K562 (cell line): ENCODE results near the gene CTNNBL1. TPM values are rescaled to one million over a fixed set of nuclear protein-coding genes. Genes with fewer than 3 reads are reported as not detected.
A peak's percentile ranks its signal among the peaks of the same experiment; 100 is the strongest.

ENCODE experiments used
- ATAC-seq: fragments of 200-7000 bp; cut with Tn5 transposase; 3 replicates; pipeline ENCODE4 v1.9.1; 2020; ENCODE audit warnings: moderate library complexity
- BruUV-seq: library from RNA; stranded (reverse); fragments of 400-500 nt; replicated peaks from 2 replicates; lab custom pipeline; 2021; lab: Mats Ljungman, UMichigan
- CTCF ChIA-PET: fragments of 300-600 bp; formaldehyde crosslinking; extraction: SDS; loops from one replicate; lab custom pipeline; 2021; ENCODE audit warnings: low intra/inter-chr PET ratio; lab: Yijun Ruan, JAX
- POLR2A ChIA-PET: fragments of 300-600, 350-650 bp; sonication (Branson Sonifier 250); formaldehyde crosslinking; extraction: SDS; loops from one replicate; lab custom pipeline; 2021; ENCODE audit warnings: antibody characterized with exemption, inconsistent platforms; lab: Yijun Ruan, JAX
- DNase-seq, 4 experiments: peaks; one replicate each; pipeline versions ENCODE4 v3.0.0 to v3.0.0-alpha.2; 2011 to 2018; ENCODE audit warnings: low spot score in 3 of 4, mixed read lengths in 3 of 4; ENCODE audit errors: extremely low read depth in 1 of 4
- FAIRE-seq: peaks from 2 replicates; lab custom pipeline; 2011; peaks lifted over from hg19 to GRCh38; lab: Jason Lieb, UNC
- H2AFZ ChIP-seq: 2 replicates; pipeline ENCODE4 v1.6.0; 2011; ENCODE audit warnings: low read depth, low read length, control low read depth, inconsistent platforms
- H3K27ac ChIP-seq: fragments of 200-600 bp; 3 replicates; pipeline ENCODE4 v1.8.0; 2011; ENCODE audit warnings: low read depth, mild to moderate bottlenecking, control low read depth, inconsistent platforms, low read length, moderate library complexity, mixed read lengths; ENCODE audit errors: extremely low read depth
- H3K27me3 ChIP-seq, 2 experiments: fragments of 300-600 bp in 1 of 2; 2 replicates in 1 of 2; 3 replicates in 1 of 2; pipeline versions ENCODE4 v1.6.0 to v1.8.0; 2011; ENCODE audit warnings: inconsistent platforms in 2 of 2, low read length in 2 of 2, mild to moderate bottlenecking in 1 of 2, mixed read lengths in 1 of 2, moderate library complexity in 1 of 2; ENCODE audit not compliant: control insufficient read depth in 2 of 2, insufficient read depth in 2 of 2
- H3K36me3 ChIP-seq: fragments of 300-600 bp; 3 replicates; pipeline ENCODE4 v1.8.0; 2011; ENCODE audit warnings: mild to moderate bottlenecking, low read length, inconsistent platforms; ENCODE audit not compliant: control insufficient read depth, insufficient read depth
- H3K4me1 ChIP-seq, 2 experiments: fragments of 200-600 bp in 1 of 2; replicated peaks in 1 of 2; 2 replicates in 1 of 2; 3 replicates in 1 of 2; pipeline versions ENCODE4 v1.5.1 to v1.8.0; 2011; ENCODE audit warnings: inconsistent platforms in 2 of 2, low read length in 2 of 2, mild to moderate bottlenecking in 1 of 2, mixed read lengths in 1 of 2, moderate library complexity in 1 of 2; ENCODE audit not compliant: control insufficient read depth in 2 of 2, insufficient read depth in 2 of 2
- H3K4me2 ChIP-seq: 2 replicates; pipeline ENCODE4 v1.6.1; 2011; ENCODE audit warnings: low read length, control low read depth, inconsistent platforms, mixed read lengths; ENCODE audit not compliant: insufficient read depth
- H3K4me3 ChIP-seq: fragments of 200-600 bp; sonication (generic), shearing (Covaris generic); 2 replicates; pipeline ENCODE4 v1.5.1; 2016; ENCODE audit warnings: control low read depth, inconsistent platforms
- H3K79me2 ChIP-seq: fragments of 200-600 bp; 3 replicates; pipeline ENCODE4 v1.8.0; 2011; ENCODE audit warnings: low read length, inconsistent platforms; ENCODE audit not compliant: control insufficient read depth, insufficient read depth
- H3K9ac ChIP-seq, 2 experiments: 2 replicates each; pipeline versions ENCODE4 v1.6.0 to v1.6.1; 2011; ENCODE audit warnings: low read depth in 2 of 2, low read length in 2 of 2, control low read depth in 1 of 2, inconsistent platforms in 1 of 2, mild to moderate bottlenecking in 1 of 2, mixed read lengths in 1 of 2; ENCODE audit not compliant: insufficient read depth in 1 of 2
- H3K9me1 ChIP-seq: one replicate; pipeline ENCODE4 v1.6.0; 2011; ENCODE audit warnings: inconsistent platforms, mild to moderate bottlenecking, low read length, moderate library complexity; ENCODE audit not compliant: control insufficient read depth, insufficient read depth
- H3K9me3 ChIP-seq: replicated peaks from 2 replicates; pipeline ENCODE4 v1.5.1; 2011; ENCODE audit warnings: low read depth, low read length, inconsistent platforms; ENCODE audit not compliant: control insufficient read depth, insufficient read depth
- H4K20me1 ChIP-seq: replicated peaks from 2 replicates; pipeline ENCODE4 v1.6.1; 2011; ENCODE audit warnings: low read length, inconsistent platforms, mixed read lengths; ENCODE audit not compliant: control insufficient read depth, insufficient read depth
- ATF3 ChIP-seq, 2 experiments: fragments of 450-650 bp in 1 of 2; sonication (generic) in 1 of 2; formaldehyde crosslinking in 1 of 2; IDR thresholded peaks in 1 of 2; conservative IDR thresholded peaks in 1 of 2; 2 replicates each; pipeline versions ENCODE4 v1.6.1 to v1.8.1; 2016 to 2023; ENCODE audit warnings: mild to moderate bottlenecking in 2 of 2, moderate library complexity in 2 of 2, inconsistent platforms in 1 of 2, missing genetic modification reagents in 1 of 2
- DEAF1 ChIP-seq: fragments of 450-650 bp; formaldehyde crosslinking; IDR thresholded peaks from 2 replicates; pipeline ENCODE4 v1.4.0; 2020; ENCODE audit warnings: mild to moderate bottlenecking, moderate library complexity
- E2F5 ChIP-seq: sonication (generic); formaldehyde crosslinking; IDR thresholded peaks from 2 replicates; pipeline ENCODE4 v1.8.0; 2022; ENCODE audit warnings: mild to moderate bottlenecking, missing genetic modification reagents
- FOS ChIP-seq: IDR thresholded peaks from 3 replicates; pipeline ENCODE4 v1.6.1; 2011; ENCODE audit not compliant: insufficient read length; ENCODE audit errors: extremely low read depth
- HMGN3 ChIP-seq: IDR thresholded peaks from 2 replicates; pipeline ENCODE4 v1.6.1; 2011; ENCODE audit warnings: borderline replicate concordance, low read depth, mild to moderate bottlenecking, mixed read lengths, low read length; ENCODE audit not compliant: insufficient read length; ENCODE audit errors: extremely low read depth
- IRF2 ChIP-seq: sonication (generic); formaldehyde crosslinking; IDR thresholded peaks from 2 replicates; pipeline ENCODE4 v1.8.1; 2022; ENCODE audit warnings: mild to moderate bottlenecking, missing genetic modification reagents
- RAD21 ChIP-seq, 2 experiments: fragments of 250-450 bp in 1 of 2; fragments of 450-650 bp in 1 of 2; sonication (Bioruptor Pico) in 1 of 2; formaldehyde crosslinking in 1 of 2; IDR thresholded peaks in 1 of 2; conservative IDR thresholded peaks in 1 of 2; 2 replicates each; pipeline versions ENCODE4 v1.4.0 to v1.8.0; 2020 to 2022; ENCODE audit warnings: mild to moderate bottlenecking in 2 of 2, moderate library complexity in 1 of 2
- SAP30 ChIP-seq: fragments of 200-600 bp; sonication (generic); IDR thresholded peaks from 2 replicates; pipeline ENCODE4 v1.6.1; 2012; ENCODE audit warnings: borderline replicate concordance, low read depth, mild to moderate bottlenecking, moderate library complexity, low read length, control low read depth, inconsistent platforms; ENCODE audit not compliant: insufficient read depth, poor library complexity, severe bottlenecking
- ZNF699 ChIP-seq: fragments of 250-450 bp; sonication (Bioruptor Pico); IDR thresholded peaks from 2 replicates; pipeline ENCODE4 v1.8.0; 2021; ENCODE audit warnings: mild to moderate bottlenecking, moderate library complexity; ENCODE audit not compliant: insufficient replicate concordance
- WGBS: fragments of 100-300 bp; shearing (Covaris generic); methylation state at CpG from one replicate; pipeline ENCODE4 v1.1.6; 2016; ENCODE audit warnings: low coverage, mixed read lengths; ENCODE audit not compliant: insufficient coverage; ENCODE audit errors: missing lambda C conversion rate; 5-methylcytosine and 5-hydroxymethylcytosine counted together
- in situ Hi-C: fragments of 300-500 bp; cut with MboI; formaldehyde crosslinking; loops from 4 replicates; pipeline ENCODE4 v1.15.0; 2018; ENCODE audit warnings: inconsistent platforms, mixed read lengths
- intact Hi-C: fragments of 100-400 bp; cut with micrococcal nuclease; formaldehyde crosslinking; loops from 2 replicates; pipeline ENCODE4 v1.14.2; 2022
- polyA plus RNA-seq, 8 experiments: library from polyadenylated mRNA; depleted of rRNA in 4 of 8; stranded (reverse) in 5 of 8; unstranded in 3 of 8; fragments of >200 nt; fragmentation: Nextera tagmentation in 2 of 8; fragmentation: Illumina TruSeq in 1 of 8; extraction: Ambion mirVana in 2 of 8; extraction: Trizol in 1 of 8; gene quantifications; 2 replicates each; pipeline versions ENCODE4 v1.2.1 to v1.2.3, GENCODE V29; 2011 to 2014; ENCODE audit warnings: inconsistent platforms in 1 of 8, missing spikeins in 1 of 8
- total RNA-seq, 7 experiments: library from RNA; depleted of rRNA in 6 of 7; stranded (reverse); fragments of >200 nt in 6 of 7; fragmentation: Illumina TruSeq in 2 of 7; extraction: Trizol in 2 of 7; gene quantifications; 2 replicates each; pipeline versions ENCODE4 v1.2.1 to v1.2.3, GENCODE V29; 2011 to 2021; ENCODE audit warnings: low replicate concordance in 1 of 7
- TF ChIP-seq, protein P1 (sequence below): fragments of 250-450 bp; sonication (Bioruptor Pico); IDR thresholded peaks from 2 replicates; pipeline ENCODE4 v1.5.0; 2020; ENCODE audit warnings: mild to moderate bottlenecking, borderline replicate concordance
- TF ChIP-seq, protein P2 (sequence below): fragments of 250-450 bp; sonication (Bioruptor Pico); IDR thresholded peaks from 2 replicates; pipeline ENCODE4 v1.8.0; 2022; ENCODE audit warnings: moderate library complexity, mild to moderate bottlenecking, inconsistent platforms

The CTNNBL1 gene
- total and polyA plus RNA-seq, 9 of the 15 experiments (the other 6 are each of a cell fraction or from before 2014, with no cell fraction given), result 32.4 to 85.6 (median 43.6) TPM

DNA sequence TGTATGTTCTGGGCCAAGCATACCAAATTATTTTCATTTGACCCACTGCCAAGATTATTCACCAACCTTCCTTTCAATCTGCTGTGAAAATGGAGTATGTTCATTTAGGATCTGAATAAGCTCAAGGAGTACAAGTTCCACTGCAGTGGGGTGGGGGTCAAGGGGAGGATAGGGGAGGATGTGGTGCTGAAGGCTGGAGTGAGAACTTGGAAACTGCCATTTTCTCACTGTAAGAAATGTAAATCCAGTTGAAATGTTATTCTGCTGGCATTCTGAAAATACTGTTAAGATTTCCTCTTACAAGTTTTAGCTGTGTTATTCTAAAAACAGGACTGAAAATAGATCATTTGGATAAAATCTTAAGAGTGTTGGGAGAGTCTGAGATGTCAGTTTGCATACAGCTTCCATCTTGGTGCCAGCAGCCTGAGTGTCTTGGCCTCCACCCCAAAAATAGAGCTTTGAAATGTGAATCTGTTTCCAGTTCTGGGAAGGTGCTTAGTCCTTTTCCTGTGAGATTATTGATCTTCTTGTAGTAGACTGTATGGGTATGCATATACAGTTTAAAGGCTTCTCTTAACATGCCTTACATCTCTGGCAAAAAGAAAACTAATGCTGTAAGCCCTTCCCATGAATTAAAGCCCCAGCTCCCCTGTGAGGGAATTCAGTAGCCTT, 84.3 kb downstream of the CTNNBL1 start (continued):
- TF ChIP-seq ZNF699, result no peak
- TF ChIP-seq IRF2 (CRISPR knock-in tag), result no peak
- no peak for TF ChIP-seq DEAF1 (CRISPR knock-in tag)

GRCh38 chr20:37781626-37782025, 87.8 kb downstream of the CTNNBL1 start:
- Histone ChIP-seq H3K4me1 (no peaks in the 10 kb centered on the region), H3K36me3 (no peaks in the 10 kb centered on the region), H3K9me1 (no peaks in the 10 kb centered on the region), H2AFZ (no peak overlapping the region), H3K27me3 (no peaks in the 10 kb centered on the region), H3K4me2 (no peak overlapping the region), H3K9me3 (no peaks in the 10 kb centered on the region), H3K79me2 (no peaks in the 10 kb centered on the region), H4K20me1 (no peaks in the 10 kb centered on the region), H3K9ac (no peak overlapping the region), H3K27ac (no peak overlapping the region), H3K4me3 (no peak overlapping the region)
- ChIA-PET POLR2A (no interaction called here), CTCF (no interaction called here)
- FAIRE-seq, result peak; percentile 48
- ATAC-seq, result no peak
- in situ Hi-C loops, result no loop called here
- 8% methylated on average over 1 of the region's 1 CpG for WGBS
- DNase-seq, result no peak
- intact Hi-C loops, result no loop called here
- BruUV-seq, result no TSS peak
- no peak for TF ChIP-seq E2F5
- TF ChIP-seq RAD21 (CRISPR knock-in tag; conservative IDR thresholded peaks at IDR 0.05 in 1 of 2, IDR thresholded peaks at IDR 0.05 in 1 of 2), result no peak
- TF ChIP-seq ATF3 (IDR thresholded peaks at IDR 0.05), result no peak
- no peak for TF ChIP-seq ATF3 (CRISPR knock-in tag; conservative IDR thresholded peaks at IDR 0.05)
- TF ChIP-seq FOS, result no peak
- TF ChIP-seq HMGN3, result no peak
- TF ChIP-seq, protein P1, sequence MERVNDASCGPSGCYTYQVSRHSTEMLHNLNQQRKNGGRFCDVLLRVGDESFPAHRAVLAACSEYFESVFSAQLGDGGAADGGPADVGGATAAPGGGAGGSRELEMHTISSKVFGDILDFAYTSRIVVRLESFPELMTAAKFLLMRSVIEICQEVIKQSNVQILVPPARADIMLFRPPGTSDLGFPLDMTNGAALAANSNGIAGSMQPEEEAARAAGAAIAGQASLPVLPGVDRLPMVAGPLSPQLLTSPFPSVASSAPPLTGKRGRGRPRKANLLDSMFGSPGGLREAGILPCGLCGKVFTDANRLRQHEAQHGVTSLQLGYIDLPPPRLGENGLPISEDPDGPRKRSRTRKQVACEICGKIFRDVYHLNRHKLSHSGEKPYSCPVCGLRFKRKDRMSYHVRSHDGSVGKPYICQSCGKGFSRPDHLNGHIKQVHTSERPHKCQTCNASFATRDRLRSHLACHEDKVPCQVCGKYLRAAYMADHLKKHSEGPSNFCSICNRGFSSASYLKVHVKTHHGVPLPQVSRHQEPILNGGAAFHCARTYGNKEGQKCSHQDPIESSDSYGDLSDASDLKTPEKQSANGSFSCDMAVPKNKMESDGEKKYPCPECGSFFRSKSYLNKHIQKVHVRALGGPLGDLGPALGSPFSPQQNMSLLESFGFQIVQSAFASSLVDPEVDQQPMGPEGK (CRISPR knock-in tag), result no peak
- TF ChIP-seq SAP30, result no peak
- TF ChIP-seq, protein P2, sequence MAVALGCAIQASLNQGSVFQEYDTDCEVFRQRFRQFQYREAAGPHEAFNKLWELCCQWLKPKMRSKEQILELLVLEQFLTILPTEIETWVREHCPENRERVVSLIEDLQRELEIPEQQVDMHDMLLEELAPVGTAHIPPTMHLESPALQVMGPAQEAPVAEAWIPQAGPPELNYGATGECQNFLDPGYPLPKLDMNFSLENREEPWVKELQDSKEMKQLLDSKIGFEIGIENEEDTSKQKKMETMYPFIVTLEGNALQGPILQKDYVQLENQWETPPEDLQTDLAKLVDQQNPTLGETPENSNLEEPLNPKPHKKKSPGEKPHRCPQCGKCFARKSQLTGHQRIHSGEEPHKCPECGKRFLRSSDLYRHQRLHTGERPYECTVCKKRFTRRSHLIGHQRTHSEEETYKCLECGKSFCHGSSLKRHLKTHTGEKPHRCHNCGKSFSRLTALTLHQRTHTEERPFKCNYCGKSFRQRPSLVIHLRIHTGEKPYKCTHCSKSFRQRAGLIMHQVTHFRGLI, result no peak
